Caki2 (cell line): ENCODE measurements around the gene DAPK2. TPM values are rescaled to one million over a fixed set of nuclear protein-coding genes. Genes with fewer than 3 reads are reported as not detected.

Experiments used
- DNase-seq: peaks from one replicate; pipeline ENCODE4 v3.0.0-alpha.2; 2015; ENCODE audit warnings: low read depth
- in situ Hi-C: cut with HindIII; loops from 2 replicates; pipeline ENCODE4 v1.10.0; 2016; ENCODE audit warnings: low sequenced_read_pairs, low pct_unique_long_range_greater_than_20kb, mixed read lengths
- total RNA-seq: library from RNA; depleted of rRNA; stranded (reverse); fragments of >200 nt; shearing (Covaris generic); gene quantifications from 2 replicates; pipeline ENCODE4 v1.2.3, GENCODE V29; 2014; ENCODE audit warnings: low replicate concordance

DAPK2 gene
- total RNA-seq, 1 experiment from 2014 or later: 6.0 TPM

GRCh38 chr15:63985221-63986184, 60.8 kb downstream of the DAPK2 start:
- DNase-seq: no peak
- in situ Hi-C loops: no loop called here

DNA sequence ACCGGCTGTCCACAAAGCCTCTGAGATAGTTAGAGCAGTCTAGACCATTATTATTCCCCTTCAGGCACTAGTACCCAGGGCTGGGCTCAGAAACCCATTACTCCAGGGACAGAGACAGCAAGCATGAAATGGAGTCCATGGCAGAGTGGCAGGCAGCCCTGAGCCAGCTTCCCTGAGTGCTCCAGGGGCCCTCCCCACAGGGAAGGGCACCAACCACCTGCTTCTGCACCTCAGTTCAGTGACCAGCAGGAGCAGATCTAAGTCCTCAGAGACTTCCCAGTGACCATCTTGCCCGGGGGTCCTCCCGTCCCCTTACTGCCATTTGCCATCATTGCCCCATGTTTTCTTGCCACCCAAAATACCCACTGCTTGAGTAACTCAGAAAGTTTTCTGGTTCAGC, 62.0 kb downstream of the DAPK2 start:
- no peak for DNase-seq
- in situ Hi-C loops: no loop called here

DNA sequence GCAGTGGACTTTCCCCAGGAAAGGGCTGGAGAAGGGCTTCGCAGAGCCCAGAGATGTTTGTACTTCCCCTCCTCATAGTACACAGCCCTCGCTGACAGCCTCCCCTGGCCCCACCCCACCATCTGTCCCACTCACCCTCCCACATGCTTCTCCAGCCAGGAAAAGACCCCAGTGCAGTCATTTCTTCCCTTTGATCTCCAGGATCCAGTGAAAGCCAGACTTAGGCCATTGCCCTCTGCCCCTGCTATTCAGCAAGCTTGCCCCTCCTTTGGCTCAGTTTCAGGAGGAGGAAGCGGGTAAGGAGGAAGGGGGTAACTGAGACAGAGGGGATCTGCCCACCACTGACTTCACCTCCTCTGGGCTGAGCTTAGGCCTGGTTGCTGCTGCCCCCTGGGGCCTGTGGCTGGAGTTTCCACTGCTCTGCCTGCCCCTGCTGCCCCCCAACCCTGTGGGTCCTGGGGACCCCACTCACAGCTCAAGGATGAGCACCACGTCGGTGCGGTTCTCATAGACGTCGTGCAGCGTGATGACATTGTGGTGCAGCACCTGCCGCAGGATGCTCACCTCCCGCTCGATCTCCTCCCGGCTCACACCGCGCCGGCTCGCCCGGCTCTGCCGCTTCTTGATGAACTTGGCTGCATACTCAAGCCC, 63.1 kb downstream of the DAPK2 start:
- DNase-seq: no peak

DNA sequence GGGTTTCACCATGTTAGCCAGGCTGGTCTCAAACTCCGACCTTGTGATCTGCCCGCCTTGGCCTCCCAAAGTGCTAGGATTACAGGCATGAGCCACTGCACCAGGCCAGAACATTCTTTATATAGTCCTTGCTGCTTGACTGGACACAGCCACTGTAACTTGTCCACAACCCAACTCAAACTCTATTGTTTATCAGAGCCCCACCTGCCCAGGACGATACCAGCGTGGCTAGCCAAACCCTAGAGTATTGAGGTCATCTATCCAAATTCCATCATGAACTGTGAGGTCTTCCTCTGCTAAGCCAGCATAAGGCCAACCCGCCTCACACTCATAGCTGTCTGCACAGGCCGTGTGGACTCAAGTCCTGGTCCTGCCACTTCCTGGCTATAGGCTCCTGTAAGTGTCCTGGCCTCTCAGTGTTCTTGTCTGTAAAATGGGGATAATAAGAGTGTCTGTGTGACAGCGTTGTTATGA, 63.9 kb downstream of the DAPK2 start:
- in situ Hi-C loops: no loop called here
- DNase-seq: no peak

More for the DNA sequence above, 63.1 kb downstream of the DAPK2 start:
- in situ Hi-C loops: no loop called here

- DNase-seq: no peak
- in situ Hi-C loops: no loop called here
Observed at GRCh38 chr15:63981596-63982320, 64.5 kb downstream of the DAPK2 start.

DNA sequence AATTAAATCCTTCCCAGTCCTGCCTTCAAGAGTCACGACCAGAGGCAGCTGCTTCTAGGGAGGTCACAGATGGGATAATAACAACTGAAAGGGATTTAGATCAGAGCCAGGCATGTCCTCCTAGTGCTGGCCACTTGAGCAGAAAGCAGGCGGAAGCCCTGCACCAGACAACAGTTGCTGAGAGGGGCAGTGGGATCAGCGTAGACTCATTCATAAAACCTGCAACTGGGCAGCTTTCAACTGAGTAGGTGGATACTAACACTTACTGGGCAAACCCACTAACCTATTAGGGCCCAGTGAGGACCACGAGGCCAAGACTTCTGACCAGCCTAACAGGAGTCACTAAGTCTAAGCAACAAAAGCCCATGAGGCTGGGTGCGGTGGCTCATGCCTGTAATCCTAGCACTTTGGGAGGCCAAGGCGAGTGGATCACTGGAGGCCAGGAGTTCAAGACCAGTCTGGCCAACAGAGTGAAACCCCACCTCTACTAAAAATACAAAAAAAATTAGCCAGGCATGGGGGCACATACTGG, 67.0 kb downstream of the DAPK2 start:
- DNase-seq: no peak
- in situ Hi-C loops: no loop called here

DNA sequence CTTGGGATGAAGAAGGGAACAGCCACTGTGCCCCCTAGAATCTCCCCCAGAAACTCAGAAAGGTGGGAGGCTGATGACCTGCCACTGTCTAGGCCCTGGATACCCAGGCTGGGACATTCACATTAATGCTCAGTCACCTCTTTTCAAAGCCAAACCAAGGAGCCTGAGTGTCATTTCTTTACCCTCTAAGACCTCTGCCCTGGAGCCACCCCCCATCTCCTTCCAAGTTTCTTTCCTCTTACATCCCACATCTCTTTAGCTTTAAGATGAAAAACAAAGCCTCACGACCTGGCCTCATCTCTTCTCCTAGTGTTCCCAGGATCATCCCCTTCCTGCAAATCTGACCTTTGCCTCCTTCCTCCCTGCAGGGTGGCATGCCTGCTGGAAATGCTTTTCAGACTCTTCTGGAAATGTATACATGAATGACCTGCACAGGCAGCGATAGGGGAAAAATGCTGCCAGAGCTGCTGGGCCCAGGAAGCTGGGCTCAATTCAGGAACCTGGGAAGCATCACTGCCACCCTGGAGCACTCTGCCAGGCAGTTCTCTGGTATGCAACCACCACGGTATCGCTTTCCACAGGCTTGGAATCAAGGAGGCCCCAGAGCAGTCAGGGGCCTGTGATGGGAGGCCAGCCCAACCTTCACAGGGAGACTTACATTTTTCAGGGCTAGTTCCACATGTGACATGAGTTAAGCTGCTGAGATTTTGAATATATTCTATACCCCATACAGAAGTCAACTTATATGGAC, 67.6 kb downstream of the DAPK2 start:
- in situ Hi-C loops: no loop called here
- no peak for DNase-seq

DNA sequence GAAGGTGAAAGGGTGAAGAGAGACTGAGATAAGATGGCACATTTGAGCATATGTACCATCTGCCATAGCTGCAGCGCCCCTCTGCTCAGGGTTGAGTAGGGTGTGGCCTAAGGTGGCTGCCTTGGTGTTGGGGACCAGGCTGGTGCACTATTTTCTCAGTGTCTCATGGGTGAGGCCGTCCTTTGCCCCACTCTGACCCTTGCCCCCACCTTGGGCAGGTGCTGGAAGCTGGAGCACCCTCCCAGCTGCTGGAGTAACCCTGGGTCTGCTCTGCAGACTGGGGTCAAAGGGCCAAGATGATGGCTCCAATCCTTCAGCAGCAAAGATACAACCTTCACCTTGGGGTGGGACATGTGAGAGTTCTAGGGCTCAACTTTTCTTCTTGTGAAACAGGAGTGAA, 69.2 kb downstream of the DAPK2 start:
- in situ Hi-C loops: no loop called here
- DNase-seq: no peak

- DNase-seq: no peak
Observed at GRCh38 chr15:63974021-63974420, 72.3 kb downstream of the DAPK2 start.

DNA sequence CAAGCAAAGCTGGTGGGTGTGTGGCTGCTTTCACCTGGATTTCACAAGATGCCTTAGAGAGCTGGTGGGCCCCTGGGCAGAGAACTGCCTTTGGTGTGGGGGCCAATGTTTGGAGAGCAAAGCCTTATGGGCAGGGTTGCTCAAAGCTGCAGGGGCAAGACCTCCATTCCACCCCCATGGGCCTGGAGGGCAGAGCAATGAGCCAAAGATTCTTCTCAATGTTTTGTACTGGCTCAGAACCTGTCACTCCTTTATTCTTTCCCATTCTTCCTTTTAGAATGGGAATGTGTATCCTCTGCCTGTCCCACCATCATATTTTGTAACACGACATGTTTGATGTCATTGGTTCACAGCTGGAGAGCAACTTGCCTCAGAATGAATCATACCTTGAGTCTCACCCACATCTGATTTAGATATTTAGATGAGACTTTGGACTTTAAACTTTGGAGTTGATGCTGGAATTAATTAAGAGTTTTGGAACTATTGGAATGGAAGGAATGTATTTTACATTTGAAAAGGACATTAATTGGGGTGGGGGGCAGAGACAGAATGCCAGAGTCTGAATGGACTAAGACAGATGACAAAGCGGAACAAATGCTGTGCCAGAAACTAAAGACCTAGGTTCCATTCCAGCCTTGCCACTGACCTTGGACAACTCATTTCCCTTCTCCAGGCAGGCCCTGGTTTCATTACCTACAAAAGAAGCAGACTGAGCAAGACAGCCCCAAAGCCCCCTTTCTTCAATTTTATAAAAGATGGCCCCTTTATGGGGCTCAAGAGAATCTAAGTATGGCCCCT, 72.9 kb downstream of the DAPK2 start:
- no peak for DNase-seq
- in situ Hi-C loops: no loop called here

More at GRCh38 chr15:63974021-63974420, 72.3 kb downstream of the DAPK2 start:
- in situ Hi-C loops: no loop called here

DNA sequence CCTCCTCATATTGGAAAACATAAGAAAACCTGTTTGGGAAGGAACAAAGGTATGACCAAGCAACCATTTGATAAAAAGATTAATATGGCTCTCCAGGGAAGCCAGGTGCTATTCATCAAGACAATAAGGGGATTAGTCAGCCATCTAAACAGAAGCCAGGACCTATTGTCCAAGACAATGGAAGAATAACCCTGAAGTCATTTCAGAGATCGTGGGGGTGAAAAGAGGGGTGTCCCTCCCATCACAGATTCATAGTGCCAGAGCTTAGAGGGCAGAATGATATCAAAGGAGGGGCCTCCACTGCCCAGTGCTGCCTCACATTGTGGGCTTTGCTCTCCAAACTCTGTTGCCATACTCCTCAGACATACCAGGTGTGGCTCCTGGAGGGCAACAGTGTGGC, 73.5 kb downstream of the DAPK2 start:
- in situ Hi-C loops: no loop called here
- DNase-seq: no peak

DNA sequence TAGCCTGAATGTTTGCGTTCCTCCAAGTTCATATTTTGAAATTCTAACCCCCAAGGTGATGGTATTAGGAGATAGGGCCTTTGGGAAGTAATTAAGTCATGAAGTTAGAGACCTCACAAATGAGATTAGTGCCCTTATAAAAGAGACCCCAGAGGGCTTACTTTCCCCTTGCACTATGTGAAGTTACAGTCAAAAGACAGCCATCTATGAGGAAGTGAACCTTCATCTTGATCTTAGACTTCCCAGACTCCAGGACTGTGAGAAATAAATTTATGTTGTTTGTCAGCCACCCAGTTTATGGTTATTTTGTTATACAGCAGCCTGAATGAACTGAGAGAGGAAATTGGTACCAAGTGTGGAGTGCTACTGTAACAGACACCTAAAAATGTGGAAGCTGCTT, 74.4 kb downstream of the DAPK2 start:
- in situ Hi-C loops: no loop called here
- DNase-seq: no peak

- DNase-seq: no peak
- in situ Hi-C loops: no loop called here
Observed at GRCh38 chr15:63971427-63971805, 74.9 kb downstream of the DAPK2 start.

DNA sequence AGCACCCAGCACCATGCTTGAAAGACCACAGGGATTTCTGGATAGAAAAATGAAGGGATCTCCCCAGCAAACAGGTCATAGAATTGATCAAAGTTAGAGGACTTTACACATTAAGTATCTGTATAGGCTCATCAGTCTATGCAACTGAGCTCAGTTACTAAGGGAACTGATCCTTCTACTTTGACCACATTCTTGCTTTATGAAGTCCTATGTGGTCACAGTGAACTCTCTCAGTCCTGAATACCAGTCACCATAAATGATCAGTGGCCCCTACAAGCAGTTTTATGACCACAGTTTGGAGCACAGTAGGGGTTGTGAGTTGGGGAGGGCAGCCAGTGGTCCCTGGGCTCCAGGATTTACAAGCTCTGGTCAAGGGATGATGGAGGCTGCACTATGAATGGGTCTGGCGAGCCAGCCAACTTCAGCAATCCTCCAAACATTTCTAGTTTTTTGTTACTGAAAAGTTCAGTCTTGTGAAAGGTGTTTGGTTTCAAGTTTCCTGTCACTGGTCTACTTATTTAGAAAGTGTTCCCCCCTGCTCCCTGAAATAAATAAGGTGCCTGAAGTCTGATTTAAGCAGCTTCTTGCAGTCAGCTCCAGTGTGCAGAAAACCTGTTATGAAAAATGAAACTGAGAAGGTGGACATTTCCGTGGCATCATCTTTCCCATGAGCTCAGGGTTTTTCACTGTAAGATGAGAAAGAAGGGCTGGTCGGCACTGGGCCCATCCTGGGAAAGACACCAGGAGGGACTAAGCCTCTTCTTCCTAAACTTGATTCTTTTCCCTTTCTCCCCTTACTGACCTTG, 75.5 kb downstream of the DAPK2 start:
- DNase-seq: no peak
- in situ Hi-C loops: no loop called here

- no peak for DNase-seq
- in situ Hi-C loops: no loop called here
Observed at GRCh38 chr15:63969652-63970421, 76.4 kb downstream of the DAPK2 start.

- in situ Hi-C loops: no loop called here
Observed at GRCh38 chr15:63968700-63969099, 77.6 kb downstream of the DAPK2 start.

More at GRCh38 chr15:63968700-63969099, 77.6 kb downstream of the DAPK2 start:
- DNase-seq: no peak
